HEK293T (cell line): ENCODE data around the gene SETD3.

Experiments used
- ARNT ChIP-seq: fragments of 450-650 bp; IDR thresholded peaks from 2 replicates; pipeline ENCODE4 v1.6.1; 2017; ENCODE audit warnings: mild to moderate bottlenecking
- BHLHE40 ChIP-seq: fragments of 450-650 bp; IDR thresholded peaks from 2 replicates; pipeline ENCODE4 v1.6.1; 2016; ENCODE audit warnings: mild to moderate bottlenecking, moderate library complexity, borderline replicate concordance
- ELF4 ChIP-seq: fragments of 450-650 bp; IDR thresholded peaks from 2 replicates; pipeline ENCODE4 v1.6.1; 2017; ENCODE audit warnings: antibody characterized with exemption
- FOXM1 ChIP-seq: fragments of 450-650 bp; IDR thresholded peaks from 2 replicates; pipeline ENCODE4 v1.6.1; 2017; ENCODE audit warnings: mild to moderate bottlenecking, borderline replicate concordance
- HDGF ChIP-seq: fragments of 450-650 bp; IDR thresholded peaks from 2 replicates; pipeline ENCODE4 v1.6.1; 2017; ENCODE audit warnings: antibody characterized with exemption, borderline replicate concordance
- L3MBTL2 ChIP-seq: fragments of 450-650 bp; conservative IDR thresholded peaks from 2 replicates; pipeline ENCODE4 v1.6.1; 2016; ENCODE audit warnings: mild to moderate bottlenecking
- LEF1 ChIP-seq: fragments of 450-650 bp; IDR thresholded peaks from 2 replicates; pipeline ENCODE4 v1.6.1; 2017; ENCODE audit warnings: mild to moderate bottlenecking, borderline replicate concordance
- NFRKB ChIP-seq: fragments of 450-650 bp; IDR thresholded peaks from 2 replicates; pipeline ENCODE4 v1.6.1; 2016; ENCODE audit warnings: mild to moderate bottlenecking, moderate library complexity
- SP1 ChIP-seq: fragments of 450-650 bp; IDR thresholded peaks from 2 replicates; pipeline ENCODE4 v1.6.1; 2017
- SUZ12 ChIP-seq: fragments of 450-650 bp; IDR thresholded peaks from 2 replicates; pipeline ENCODE4 v1.6.1; 2016; ENCODE audit warnings: mild to moderate bottlenecking
- ZNF384 ChIP-seq: fragments of 450-650 bp; IDR thresholded peaks from 2 replicates; pipeline ENCODE4 v1.6.1; 2016

GRCh38 chr14:99391671-99392070 lies 89.0 kb downstream of the SETD3 start:
- no peak for TF ChIP-seq L3MBTL2
- no peak for TF ChIP-seq NFRKB
- TF ChIP-seq HDGF: no peak
- no peak for TF ChIP-seq SUZ12
- TF ChIP-seq BHLHE40: no peak
- TF ChIP-seq ZNF384: no peak
- no peak for TF ChIP-seq ARNT
- TF ChIP-seq SP1: no peak
- TF ChIP-seq FOXM1: no peak
- TF ChIP-seq LEF1: no peak
- no peak for TF ChIP-seq ELF4
